ENCODE data around the gene NPAS3. TPM values are rescaled to one million over a fixed set of nuclear protein-coding genes. Genes with fewer than 3 reads are reported as not detected.

Gene NPAS3
- total RNA-seq, 4 donors from 2014 or later = 1.9 to 10.6 (median 2.2) TPM

DNA sequence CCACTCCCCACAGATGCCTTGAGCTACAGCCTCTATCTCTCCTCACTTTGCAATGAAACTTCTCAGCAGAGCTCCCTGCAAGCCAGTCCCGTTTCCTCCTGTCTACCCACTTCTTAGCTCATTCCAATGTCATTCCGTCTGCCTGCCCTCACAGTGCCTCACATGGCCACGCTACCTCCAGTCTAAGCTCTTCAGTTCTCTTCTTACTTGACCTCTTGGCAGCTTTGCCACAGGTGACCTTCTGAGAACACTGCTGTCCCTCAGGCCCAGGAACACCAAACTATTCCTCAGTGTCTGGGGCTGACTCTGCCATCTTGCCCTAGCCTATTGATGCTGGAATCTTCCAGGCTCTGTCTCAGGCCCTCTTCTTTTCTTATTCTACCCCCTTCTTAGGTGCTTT is 902.1 kb downstream of the NPAS3 start:
- Histone ChIP-seq H3K27me3 (no peaks in the 10 kb centered on the region), H3K4me1 (peaks cover 0 to 9% (median 3%) of the 10 kb centered on the region in 3 donors), H3K27ac (no peak overlapping the region), H3K36me3 (no peaks in the 10 kb centered on the region), H3K9me3 (no peaks in the 10 kb centered on the region), H3K4me3 (no peak overlapping the region)
- TF ChIP-seq POLR2AphosphoS5 (IDR thresholded peaks at IDR 0.05) (no peak), POLR2A (IDR thresholded peaks at IDR 0.05) (no peak), EP300 (IDR thresholded peaks at IDR 0.05) (no peak)
- TF ChIP-seq, protein P1, sequence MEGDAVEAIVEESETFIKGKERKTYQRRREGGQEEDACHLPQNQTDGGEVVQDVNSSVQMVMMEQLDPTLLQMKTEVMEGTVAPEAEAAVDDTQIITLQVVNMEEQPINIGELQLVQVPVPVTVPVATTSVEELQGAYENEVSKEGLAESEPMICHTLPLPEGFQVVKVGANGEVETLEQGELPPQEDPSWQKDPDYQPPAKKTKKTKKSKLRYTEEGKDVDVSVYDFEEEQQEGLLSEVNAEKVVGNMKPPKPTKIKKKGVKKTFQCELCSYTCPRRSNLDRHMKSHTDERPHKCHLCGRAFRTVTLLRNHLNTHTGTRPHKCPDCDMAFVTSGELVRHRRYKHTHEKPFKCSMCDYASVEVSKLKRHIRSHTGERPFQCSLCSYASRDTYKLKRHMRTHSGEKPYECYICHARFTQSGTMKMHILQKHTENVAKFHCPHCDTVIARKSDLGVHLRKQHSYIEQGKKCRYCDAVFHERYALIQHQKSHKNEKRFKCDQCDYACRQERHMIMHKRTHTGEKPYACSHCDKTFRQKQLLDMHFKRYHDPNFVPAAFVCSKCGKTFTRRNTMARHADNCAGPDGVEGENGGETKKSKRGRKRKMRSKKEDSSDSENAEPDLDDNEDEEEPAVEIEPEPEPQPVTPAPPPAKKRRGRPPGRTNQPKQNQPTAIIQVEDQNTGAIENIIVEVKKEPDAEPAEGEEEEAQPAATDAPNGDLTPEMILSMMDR (IDR thresholded peaks at IDR 0.05) = no peak
- 89 to 94% methylated on average over 3 of the region's 3 CpGs for WGBS, 2 donors (ENCODE audit: low coverage in 1 of 2)
- no peak for ATAC-seq

DNA sequence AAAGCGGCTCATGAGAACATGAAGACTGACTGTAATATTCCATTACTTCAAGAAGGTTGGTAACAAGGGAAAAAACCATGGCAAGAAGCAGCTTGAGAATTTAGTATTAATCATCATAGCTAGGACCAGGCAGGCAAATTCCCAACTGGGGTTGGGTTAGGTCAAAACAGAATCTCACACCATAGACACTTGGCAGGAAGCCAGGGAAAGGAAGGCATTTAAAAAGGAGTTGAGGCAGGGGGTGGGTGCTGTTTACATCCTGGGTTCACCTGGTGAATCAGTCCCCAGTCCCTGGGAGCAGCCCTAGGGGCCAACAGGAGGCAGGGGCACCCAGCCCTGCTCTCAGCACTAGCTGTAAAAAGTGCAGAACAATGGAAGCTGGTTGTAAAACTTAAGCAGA is 903.6 kb downstream of the NPAS3 start:
- no peak for ATAC-seq
- 94 to 100% methylated on average over 1 of the region's 1 CpG for WGBS, 2 donors (ENCODE audit: low coverage in 1 of 2)
- H3K36me3 ChIP-seq = no peaks in the 10 kb centered on the region
- no peaks in the 10 kb centered on the region for H3K27me3 ChIP-seq
- H3K4me3 ChIP-seq = no peak overlapping the region
- H3K4me1 ChIP-seq = peaks cover 0 to 9% (median 3%) of the 10 kb centered on the region in 3 donors
- H3K9me3 ChIP-seq = no peaks in the 10 kb centered on the region
- TF ChIP-seq POLR2AphosphoS5 (IDR thresholded peaks at IDR 0.05) = no peak
- TF ChIP-seq EP300 (IDR thresholded peaks at IDR 0.05) = no peak
- TF ChIP-seq, protein P1 (IDR thresholded peaks at IDR 0.05) = no peak
- TF ChIP-seq POLR2A (IDR thresholded peaks at IDR 0.05) = no peak
- no peak overlapping the region for H3K27ac ChIP-seq

DNA sequence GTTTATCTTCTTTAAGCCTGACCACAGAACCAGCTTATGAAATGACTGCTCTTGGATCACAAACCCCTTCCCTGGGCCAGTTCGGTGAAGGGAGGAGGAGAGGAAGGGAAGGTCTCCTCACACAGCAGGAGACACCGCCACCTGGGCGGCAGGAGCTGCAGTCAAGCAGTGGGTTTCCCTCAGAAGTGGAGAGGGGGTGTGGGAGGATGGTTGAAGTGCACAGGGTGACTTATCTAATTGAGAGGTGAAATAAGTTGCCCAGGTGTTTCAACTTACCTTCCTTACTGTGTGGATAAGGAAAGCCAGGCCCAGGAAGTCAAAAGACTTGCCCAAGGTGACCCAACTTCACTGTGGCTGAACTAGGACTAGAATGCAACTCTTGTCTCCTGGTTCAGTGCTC is 905.4 kb downstream of the NPAS3 start:
- WGBS, 2 donors (ENCODE audit: low coverage in 1 of 2) = 90% methylated on average over 3 of the region's 3 CpGs; no CpG with 5 or more reads in 1 of the 2 donors
- Histone ChIP-seq H3K36me3 (no peaks in the 10 kb centered on the region), H3K9me3 (no peaks in the 10 kb centered on the region), H3K4me1 (peaks cover 0 to 9% (median 3%) of the 10 kb centered on the region in 3 donors), H3K4me3 (no peak overlapping the region), H3K27ac (no peak overlapping the region), H3K27me3 (no peaks in the 10 kb centered on the region)
- TF ChIP-seq POLR2AphosphoS5 (IDR thresholded peaks at IDR 0.05) (no peak), EP300 (IDR thresholded peaks at IDR 0.05) (no peak), POLR2A (IDR thresholded peaks at IDR 0.05) (no peak)
- TF ChIP-seq, protein P1 (IDR thresholded peaks at IDR 0.05) = no peak
- no peak for ATAC-seq

DNA sequence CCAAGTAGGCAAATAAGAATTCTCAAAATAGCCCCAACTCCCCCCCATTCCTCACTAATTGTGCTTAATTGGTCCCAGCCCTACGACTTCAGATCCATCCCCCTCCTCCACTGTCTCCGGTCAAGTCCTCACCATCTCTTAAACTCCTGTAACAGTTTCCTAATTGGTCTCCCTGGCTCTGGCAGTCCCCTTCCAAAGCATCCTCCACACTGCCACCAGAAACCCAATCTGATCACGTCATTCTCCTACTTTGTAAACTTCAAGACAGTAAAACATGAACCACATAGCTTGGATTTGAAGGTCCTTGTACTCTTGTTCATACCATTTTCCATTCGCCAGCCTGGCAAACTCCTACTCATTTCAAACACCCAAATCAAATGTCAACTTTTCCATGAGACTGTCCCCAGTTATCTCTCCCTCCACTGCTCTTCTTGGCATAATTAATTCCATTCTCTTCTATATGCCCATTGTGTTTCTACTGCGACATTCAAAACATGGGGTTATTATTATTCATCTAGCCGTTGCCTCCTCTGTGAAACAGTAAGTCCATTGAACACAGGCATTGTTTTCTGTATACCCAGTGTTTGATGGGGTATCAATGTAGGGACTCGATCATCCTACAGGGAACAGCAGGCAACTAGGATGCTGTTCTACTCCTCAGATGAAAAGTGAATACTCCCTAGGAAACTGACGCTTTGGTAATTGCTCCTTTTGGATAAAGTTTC is 907.6 kb downstream of the NPAS3 start:
- no peak for TF ChIP-seq POLR2AphosphoS5 (IDR thresholded peaks at IDR 0.05)
- TF ChIP-seq, protein P1 (IDR thresholded peaks at IDR 0.05) = no peak
- TF ChIP-seq EP300 (IDR thresholded peaks at IDR 0.05) = no peak
- no peak for TF ChIP-seq POLR2A (IDR thresholded peaks at IDR 0.05)
- no peak overlapping the region for H3K27ac ChIP-seq
- H3K9me3 ChIP-seq = no peaks in the 10 kb centered on the region
- no peaks in the 10 kb centered on the region for H3K27me3 ChIP-seq
- WGBS, 2 donors (ENCODE audit: low coverage in 1 of 2) = 85 to 89% methylated on average over 6 to 8 of the region's 8 CpGs
- no peak for ATAC-seq
- no peaks in the 10 kb centered on the region for H3K4me1 ChIP-seq
- no peaks in the 10 kb centered on the region for H3K36me3 ChIP-seq
- no peak overlapping the region for H3K4me3 ChIP-seq

DNA sequence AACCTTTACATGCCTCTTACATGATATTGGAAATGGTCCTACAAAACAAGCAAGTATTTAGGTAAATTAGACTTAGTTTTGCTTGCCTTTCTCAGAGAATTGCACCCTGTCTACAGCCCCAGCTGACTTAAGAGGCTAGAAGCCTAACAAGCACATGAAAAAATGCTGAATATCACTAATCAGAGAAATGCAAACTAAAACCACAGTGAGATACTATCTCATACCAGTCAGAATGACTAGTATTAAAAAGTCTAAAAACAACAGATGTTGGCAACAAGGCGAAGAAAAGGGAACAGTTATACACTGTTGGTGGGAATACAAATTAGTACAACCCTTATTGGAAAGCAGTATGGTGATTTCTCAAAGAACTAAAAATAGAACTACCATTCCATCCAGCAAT is 908.4 kb downstream of the NPAS3 start:
- Histone ChIP-seq H3K27me3 (no peaks in the 10 kb centered on the region), H3K36me3 (no peaks in the 10 kb centered on the region), H3K9me3 (no peaks in the 10 kb centered on the region), H3K4me1 (no peaks in the 10 kb centered on the region), H3K4me3 (no peak overlapping the region), H3K27ac (no peak overlapping the region)
- TF ChIP-seq POLR2A (IDR thresholded peaks at IDR 0.05) (no peak), POLR2AphosphoS5 (IDR thresholded peaks at IDR 0.05) (no peak), EP300 (IDR thresholded peaks at IDR 0.05) (no peak)
- TF ChIP-seq, protein P1 (IDR thresholded peaks at IDR 0.05) = no peak
- no peak for ATAC-seq
- 100% methylated on average over 1 of the region's 1 CpG for WGBS, 2 donors (ENCODE audit: low coverage in 1 of 2)
